ENCODE measurements around the gene APC.
"Not testable (repeated sequence)": the region's sequence is repeated elsewhere in the genome, so short reads cannot be mapped to it uniquely, and the experiment has no call there.

APC gene

GRCh38 chr5:112716895-112717294 is 20.8 kb upstream of the APC start:
- DNase-seq (ENCODE audit: low read depth in 2 of 2) = not testable (repeated sequence)

DNA sequence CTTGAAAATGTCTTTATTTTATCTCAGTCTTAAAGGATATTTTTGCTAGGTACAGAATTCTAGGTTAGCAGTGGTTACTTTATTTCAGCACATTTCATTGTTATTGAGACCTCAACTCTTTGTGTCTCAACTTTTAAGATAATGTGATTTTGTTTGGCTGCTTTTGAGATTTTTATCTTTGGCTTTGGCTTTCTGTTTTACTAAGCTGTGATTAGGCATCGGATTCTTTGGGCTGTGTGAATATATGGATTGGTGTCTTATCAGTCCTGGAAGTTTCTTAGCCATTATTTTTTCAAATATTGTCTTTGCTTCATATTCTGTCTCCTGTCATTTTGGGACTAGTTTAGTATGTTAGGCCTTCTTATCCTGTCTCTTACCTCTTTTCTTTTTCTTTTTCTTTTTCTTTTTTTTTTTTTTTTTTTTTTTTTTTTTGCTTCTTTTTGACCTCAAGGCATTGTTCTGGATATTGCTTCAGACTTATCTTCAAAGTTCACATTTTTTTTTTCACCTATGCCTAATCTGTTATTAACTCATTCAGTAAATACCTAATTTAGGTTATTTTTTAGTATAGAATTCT is 20.1 kb upstream of the APC start:
- DNase-seq (ENCODE audit: low read depth in 2 of 2) = no peak

DNA sequence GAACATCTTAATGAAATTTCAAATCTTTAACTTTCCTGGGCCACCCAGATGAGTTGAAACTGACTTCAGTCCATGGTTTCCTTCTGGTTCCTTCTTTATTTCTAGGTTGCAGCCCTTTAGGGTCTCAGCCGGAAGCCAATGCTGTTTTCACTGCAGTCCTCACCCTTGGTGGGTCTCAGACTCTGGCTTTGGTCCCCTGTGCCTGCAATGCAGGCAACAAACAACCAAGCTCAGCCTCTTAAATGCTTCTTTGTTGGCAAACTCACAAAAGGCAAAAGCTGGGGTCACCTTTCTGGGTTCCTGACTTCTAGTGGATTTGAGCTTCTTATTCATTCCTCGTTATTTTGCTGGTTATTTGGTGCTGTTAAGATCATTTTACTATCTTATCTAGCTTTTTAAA is 19.3 kb upstream of the APC start:
- DNase-seq (ENCODE audit: low read depth in 2 of 2) = no peak

DNA sequence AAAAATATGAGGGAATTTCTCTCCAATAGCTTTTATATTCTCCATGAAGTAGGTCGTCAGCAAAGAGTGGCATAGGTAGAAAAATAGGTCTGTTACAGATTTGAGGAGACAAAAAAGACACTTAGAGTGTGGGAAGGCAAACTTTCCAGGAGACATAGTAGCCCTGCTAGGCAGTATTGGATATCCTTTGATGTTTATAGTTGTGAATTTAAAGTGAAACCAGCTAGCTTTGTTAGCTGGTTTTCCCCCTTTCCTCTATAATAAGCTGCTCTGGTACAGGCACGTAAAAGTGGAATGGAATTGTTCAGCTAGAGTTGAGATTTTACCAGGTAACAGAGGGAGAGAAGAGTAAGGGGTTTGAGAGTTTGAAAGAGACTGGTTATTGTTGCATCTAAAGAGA is 17.1 kb upstream of the APC start:
- no peak for DNase-seq (ENCODE audit: low read depth in 2 of 2)

- DNase-seq (ENCODE audit: low read depth in 2 of 2) = no peak
Observed at GRCh38 chr5:112724901-112725300, 12.8 kb upstream of the APC start.

GRCh38 chr5:112729630-112730029 is 8.1 kb upstream of the APC start:
- no peak for DNase-seq (ENCODE audit: low read depth in 2 of 2)

GRCh38 chr5:112732131-112732530 is 5.6 kb upstream of the APC start:
- DNase-seq (ENCODE audit: low read depth in 2 of 2) = no peak

DNA sequence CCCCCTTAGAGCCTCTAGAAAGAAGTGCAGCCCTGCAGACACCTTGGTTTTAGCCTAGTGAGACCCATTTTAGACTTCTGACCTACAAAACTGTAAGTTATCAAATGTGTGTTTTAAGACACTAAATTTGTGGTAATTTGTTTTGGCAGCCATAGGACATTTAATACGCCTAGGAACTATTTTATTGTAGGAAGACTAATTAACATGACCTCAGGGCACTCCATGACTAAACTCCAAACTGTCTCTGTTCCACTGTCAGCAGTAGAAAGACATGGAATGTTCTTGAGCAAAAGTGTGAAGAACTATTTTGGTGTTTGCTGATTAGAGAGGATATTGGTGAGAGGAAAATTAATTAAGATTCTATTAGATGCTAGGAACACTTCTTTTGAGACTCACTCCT is 4.1 kb upstream of the APC start:
- no peak for DNase-seq (ENCODE audit: low read depth in 2 of 2)

DNA sequence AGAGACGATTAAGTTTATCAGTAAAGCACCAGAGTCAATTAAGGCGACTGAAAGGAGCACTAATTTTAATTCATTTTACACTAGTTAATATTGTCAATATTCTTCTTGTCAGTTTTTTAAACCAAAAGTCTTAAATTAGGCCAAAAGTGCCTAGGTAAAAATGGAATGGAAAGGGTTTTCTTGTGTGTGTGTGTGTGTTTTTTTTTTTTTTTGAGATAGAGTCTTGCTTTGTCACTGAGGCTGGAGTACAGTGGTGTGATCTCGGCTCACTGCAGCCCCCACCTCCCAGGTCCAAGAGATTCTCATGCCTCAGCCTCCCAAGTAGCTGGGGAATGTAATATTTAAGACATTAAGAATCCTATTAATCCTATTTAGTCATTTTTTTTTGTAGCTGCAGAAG is 3.1 kb upstream of the APC start:
- no peak for DNase-seq (ENCODE audit: low read depth in 2 of 2)

DNA sequence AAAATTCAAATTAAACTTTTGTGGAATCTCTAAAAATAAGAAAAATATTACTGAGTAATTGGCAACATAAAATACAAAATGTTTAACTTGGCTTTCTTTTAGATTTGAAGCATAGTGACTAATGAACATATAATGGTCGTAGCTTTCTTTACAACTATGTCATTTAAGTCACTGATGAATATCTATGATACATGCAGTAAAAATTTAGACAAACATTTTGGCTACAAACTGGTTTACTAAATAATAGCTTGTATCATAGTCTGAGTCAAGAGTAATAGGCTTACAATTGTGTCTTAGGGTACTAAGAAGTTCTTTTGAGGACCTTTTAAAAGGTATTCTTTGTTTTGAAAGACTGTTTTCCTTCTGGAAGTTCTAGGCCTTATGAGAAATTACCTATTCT is 2.0 kb upstream of the APC start:
- DNase-seq (ENCODE audit: low read depth in 2 of 2) = no peak

DNA sequence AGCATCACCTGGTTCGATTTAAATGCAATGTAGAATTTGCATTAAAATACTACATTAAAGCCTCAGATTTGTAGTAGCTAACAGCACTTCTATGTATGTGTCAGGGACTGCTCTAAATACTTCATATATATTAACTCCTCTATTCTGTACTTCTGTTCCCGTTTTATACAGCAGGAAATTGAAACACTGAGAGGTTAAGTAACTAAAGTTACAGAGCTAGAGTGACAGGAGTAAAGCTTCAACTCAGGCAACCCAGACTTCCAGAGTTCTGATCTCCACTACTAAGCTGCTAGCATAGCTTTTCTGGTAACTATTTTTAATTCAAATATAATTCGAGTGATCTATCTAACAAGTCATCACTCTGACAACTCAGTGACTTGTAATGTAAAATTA is 619 bp upstream of the APC start:
- no peak for DNase-seq (ENCODE audit: low read depth in 2 of 2)

GRCh38 chr5:112738191-112738560 is 491 bp downstream of the APC start:
- DNase-seq (ENCODE audit: low read depth in 2 of 2) = no peak

- no peak for DNase-seq (ENCODE audit: low read depth in 2 of 2)
Observed at GRCh38 chr5:112742424-112742823, 4.7 kb downstream of the APC start.

GRCh38 chr5:112743631-112744030 is 5.9 kb downstream of the APC start:
- DNase-seq (ENCODE audit: low read depth in 2 of 2) = no peak

DNA sequence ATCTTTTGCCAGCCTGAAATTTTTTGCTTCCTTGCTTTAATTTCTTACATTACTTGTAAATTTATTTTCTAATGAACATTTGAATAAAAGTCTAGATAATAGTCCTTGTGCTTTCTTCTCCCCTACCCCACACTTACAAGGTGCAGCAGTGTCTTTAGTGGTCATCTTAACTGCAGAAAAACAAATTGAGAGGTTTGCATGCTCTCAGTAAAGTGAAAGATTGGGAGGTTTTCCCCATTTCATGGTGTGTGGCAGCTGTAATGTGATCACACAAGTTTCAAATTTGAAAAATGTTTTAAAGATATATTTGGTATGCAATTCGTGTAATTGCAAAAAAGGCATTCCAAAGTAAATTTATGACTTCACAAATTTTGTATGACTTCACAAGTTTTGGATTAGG is 14.7 kb downstream of the APC start:
- no peak for DNase-seq (ENCODE audit: low read depth in 2 of 2)

DNA sequence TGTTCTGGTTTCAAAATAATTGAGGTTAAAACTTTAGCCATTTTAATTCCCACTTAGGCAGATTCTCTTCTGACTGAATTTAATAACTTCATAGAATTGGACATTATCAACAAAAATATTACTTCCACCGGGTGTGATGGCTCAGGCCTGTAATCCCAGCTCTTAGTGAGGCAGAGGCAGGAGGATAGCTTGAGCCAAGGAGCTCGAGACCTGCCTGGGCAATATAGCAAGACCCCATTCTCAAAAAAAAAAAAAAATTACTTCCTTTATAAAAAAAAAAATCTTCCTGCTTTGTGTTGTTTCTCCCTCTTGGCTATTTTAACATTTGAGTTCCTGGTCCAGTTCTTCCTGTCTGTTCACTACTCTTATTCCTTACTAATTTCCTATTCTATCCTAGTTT is 18.0 kb downstream of the APC start:
- DNase-seq (ENCODE audit: low read depth in 2 of 2) = no peak

GRCh38 chr5:112757468-112758208 is 20.0 kb downstream of the APC start:
- no peak for DNase-seq (ENCODE audit: low read depth in 2 of 2)

- no peak for DNase-seq (ENCODE audit: low read depth in 2 of 2)
Observed at GRCh38 chr5:112758676-112759075, 21.0 kb downstream of the APC start.

GRCh38 chr5:112762113-112762810 is 24.6 kb downstream of the APC start:
- no peak for DNase-seq (ENCODE audit: low read depth in 2 of 2)

DNA sequence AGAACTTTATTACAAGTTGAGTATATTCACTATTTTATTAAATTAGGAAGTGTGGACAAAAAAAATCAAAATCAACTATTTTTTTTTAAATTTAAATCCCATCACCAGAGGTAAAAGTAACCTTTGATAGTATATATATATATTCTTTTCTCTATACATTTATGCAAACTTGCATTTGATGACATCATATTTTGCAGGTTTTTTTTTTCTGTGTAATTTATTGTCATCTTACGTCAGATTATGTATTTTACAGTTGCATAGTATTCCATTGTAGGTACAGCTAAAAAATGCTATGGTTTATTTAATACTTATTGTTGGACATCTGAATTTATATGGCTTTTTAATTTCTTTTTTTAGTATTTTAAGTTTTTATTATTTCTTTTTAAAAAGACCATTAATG is 25.5 kb downstream of the APC start:
- no peak for DNase-seq (ENCODE audit: low read depth in 2 of 2)

DNA sequence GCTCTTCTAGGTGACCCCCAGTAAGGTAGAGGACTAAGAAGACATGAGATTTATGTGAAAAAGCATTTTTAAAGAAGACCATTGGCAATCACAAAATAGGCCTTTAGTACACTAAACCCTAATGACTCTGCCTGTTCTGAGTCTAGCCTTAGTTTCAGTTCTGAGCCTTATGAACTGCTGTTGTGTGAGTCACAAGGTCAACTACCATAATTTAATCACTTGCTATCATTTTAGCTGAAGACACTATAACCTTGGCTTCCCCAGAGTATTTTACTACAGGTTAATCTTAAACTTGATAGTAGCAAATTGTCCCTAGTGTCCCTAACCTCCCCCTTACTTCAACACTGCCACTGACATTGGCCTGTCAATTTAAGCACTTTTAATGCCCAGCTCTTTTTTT is 34.4 kb downstream of the APC start:
- DNase-seq (ENCODE audit: low read depth in 2 of 2) = no peak

DNA sequence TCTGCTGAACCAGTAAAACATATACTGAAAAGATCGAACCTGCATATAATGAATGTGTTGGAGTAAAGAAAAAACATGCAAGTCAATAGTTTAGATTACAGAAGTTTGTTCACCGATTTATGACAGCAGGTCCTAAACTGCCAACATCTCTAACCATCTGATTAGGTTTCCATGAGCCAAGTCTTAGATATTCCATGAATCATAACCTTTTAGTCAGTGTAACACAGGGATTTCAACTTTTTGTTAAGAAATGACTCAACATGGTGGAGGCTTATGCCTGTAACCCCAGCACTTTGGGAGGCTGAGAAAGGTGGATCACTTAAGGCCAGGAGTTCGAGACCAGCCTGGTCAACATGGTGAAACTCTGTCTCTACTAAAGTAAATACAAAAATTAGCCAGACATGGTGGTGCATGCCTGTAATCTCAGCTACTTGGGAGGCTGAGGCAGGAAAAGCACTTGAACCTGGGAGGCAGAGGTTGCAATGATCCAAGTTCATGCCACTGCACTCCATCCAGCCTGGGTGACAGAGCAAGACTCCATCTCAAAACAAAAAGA is 38.7 kb downstream of the APC start:
- DNase-seq (ENCODE audit: low read depth in 2 of 2) = no peak

- DNase-seq (ENCODE audit: low read depth in 2 of 2) = no peak
Observed at GRCh38 chr5:112779531-112779930, 41.8 kb downstream of the APC start.

All from stimulated activated CD8-positive, alpha-beta memory T cell treated with anti-CD3 and anti-CD28 coated beads, Interleukin-7, amount 100 ng/mL, for 1 hour (primary cell).